Stimulated activated naive CD8-positive, alpha-beta T cell treated with anti-CD3 and anti-CD28 coated beads, Interleukin-15, Interleukin-2, amounts not matched to agents 100 U/mL and 50 U/mL, for 24 hours (primary cell): Measurements from ENCODE around the gene CCDC17.

Source experiments
- ATAC-seq: fragments of 150-1000 bp; cut with Tn5 transposase; one replicate; pipeline ENCODE4 v1.10.0; 2021
- DNase-seq: peaks from one replicate; pipeline ENCODE4 v3.0.0; 2021

CCDC17 gene

GRCh38 chr1:45623972-45624371 is at the start of gene CCDC17:
Gene CCDC17, minus strand, starts transcription at chr1:45624054. Its CDS starts 145 bp downstream, at chr1:45623909.
- DNase-seq (no peak), ATAC-seq (no peak)

- ATAC-seq (no peak), DNase-seq (no peak)
These were observed 46.2 kb upstream of the CCDC17 start for GRCh38 chr1:45669859-45670655.

DNA sequence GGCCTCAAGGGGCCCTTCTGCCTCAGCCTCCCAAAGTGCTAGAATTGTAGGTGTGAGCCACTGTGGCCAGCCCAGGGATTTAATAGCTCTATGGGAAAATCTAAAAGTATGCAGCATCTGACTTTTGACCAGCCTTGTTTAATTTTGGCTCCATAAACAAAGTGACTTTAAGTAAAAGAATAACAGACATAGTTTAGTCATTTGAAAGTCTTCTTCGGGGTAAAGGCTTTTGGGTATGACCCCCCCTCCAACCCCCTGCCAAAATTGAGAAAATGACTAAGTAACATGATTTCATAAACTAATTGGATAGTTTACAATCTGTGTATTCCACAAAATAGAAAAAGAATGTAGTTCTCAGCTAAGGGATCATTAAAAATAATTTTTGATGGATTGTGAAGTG is 45.5 kb upstream of the CCDC17 start:
- DNase-seq (no peak), ATAC-seq (no peak)

- ATAC-seq, result no peak
- DNase-seq, result no peak
These were observed 44.7 kb upstream of the CCDC17 start for GRCh38 chr1:45668526-45668925.

GRCh38 chr1:45667321-45668111 is 43.7 kb upstream of the CCDC17 start:
- DNase-seq (no peak), ATAC-seq (no peak)

GRCh38 chr1:45666836-45667235 is 43.0 kb upstream of the CCDC17 start:
- no peak for ATAC-seq
- no peak for DNase-seq

DNA sequence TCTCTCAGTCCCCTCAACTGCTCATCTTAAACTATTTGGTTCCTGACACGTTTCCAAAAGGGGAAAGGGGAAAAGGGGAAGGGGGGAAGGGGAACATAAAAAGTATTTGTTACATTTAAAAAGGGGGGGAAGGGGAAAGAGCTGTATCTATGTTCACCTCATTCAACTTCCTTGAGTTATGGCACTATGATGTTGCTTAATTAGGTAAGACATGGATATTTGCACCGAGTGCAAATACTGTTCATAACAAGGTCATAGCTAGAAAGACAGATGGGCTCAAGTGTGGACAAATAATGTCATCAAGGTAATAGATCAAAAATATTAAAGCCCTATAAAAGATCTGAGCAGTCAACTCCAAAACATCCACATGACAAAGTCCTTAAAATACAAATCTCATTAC is 36.5 kb upstream of the CCDC17 start:
- DNase-seq, result no peak
- ATAC-seq, result no peak

- ATAC-seq (no peak), DNase-seq (no peak)
These were observed 35.4 kb upstream of the CCDC17 start for GRCh38 chr1:45659222-45659621.

DNA sequence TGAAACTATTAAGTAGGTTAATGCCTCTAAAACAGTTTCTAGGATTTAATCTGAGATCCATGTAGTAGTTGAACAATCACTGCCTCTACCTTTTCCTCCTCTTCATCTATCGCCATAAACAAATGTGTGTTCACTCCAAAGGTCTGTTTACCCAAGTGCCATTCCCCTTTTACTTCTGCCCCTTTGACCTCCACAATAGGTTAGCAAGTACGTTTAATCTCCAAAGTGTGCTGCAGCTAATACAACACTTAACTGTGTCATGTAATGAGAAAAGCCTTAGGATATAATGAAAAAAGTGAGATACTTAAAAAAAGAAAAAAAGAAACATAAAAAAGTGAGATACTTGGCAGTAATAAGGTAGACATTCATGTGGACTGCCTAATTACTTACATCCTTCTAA is 34.3 kb upstream of the CCDC17 start:
- DNase-seq (no peak), ATAC-seq (no peak)

DNA sequence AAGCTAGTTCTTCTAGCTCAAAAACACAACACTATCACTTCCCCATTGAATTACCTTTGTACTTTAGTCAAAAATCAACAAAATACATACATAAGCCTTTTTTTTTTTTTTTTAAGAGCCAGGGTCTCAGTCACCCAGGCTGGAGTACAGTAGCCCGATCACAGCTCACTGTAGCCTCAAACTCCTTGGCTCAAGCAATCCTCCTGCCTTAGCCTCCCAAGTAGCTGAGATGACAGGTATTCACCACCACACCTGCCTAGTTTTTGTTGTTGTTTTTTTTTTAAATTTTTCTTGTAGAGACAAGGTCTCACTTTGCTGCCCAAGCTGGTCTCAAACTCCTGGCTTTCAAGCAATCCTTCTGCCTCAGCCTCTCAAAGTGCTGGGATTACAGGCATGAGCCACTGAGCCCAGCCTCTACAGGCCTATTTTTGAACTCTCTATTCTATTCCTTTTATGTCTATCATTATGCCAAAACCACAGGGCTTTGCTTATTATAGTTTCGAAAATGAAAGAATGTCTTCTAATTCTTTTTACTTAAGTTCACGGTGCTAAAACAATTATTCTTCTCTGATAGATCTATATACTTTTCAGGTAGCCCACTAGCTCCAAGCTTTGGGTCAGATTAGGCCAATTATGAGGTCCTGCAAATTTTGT is 32.8 kb upstream of the CCDC17 start:
- no peak for ATAC-seq
- DNase-seq, result no peak

GRCh38 chr1:45654540-45655280 is 30.9 kb upstream of the CCDC17 start:
- ATAC-seq, result no peak
- no peak for DNase-seq

- ATAC-seq, result no peak
- DNase-seq, result no peak
These were observed 23.6 kb upstream of the CCDC17 start for GRCh38 chr1:45647248-45648021.

DNA sequence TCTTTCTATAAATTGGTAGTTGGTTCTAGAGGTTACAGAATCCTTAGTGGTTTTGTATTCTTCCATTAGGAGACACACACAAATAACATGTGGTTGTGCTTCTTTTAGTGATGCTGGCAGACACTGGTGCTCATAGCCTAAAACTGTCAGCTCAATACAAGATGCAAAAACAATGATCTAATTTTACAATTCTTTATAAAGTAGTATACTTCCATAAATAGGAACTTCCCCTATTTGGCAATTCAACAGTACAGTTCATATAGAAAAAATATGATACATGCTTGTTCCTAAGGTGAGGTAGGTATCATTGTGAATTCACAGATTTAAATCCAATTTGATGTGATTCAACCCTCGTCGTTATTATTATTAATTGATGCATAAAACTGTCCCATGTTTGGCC is 20.8 kb upstream of the CCDC17 start:
- no peak for ATAC-seq

DNA sequence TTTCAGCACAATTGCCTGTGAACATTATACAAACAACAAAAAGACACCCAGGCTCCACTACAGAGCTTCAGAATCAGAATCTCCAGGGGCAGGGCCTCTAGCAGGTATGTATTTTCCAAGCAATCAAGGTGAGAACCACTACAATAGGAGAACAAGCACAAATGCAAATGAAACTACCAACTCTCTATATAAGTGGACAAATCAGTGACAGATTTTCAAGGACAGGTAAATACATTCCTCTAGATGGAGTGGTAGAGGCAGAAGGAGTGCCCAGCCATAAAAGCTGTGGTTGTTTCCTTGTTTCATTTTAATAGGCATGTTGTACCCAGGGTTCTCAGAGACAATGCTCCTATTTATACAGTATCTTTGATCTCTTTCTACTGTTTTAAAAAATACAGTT is 20.1 kb upstream of the CCDC17 start:
- ATAC-seq (no peak), DNase-seq (no peak)

More for the DNA sequence above, 20.8 kb upstream of the CCDC17 start:
- DNase-seq, result no peak

DNA sequence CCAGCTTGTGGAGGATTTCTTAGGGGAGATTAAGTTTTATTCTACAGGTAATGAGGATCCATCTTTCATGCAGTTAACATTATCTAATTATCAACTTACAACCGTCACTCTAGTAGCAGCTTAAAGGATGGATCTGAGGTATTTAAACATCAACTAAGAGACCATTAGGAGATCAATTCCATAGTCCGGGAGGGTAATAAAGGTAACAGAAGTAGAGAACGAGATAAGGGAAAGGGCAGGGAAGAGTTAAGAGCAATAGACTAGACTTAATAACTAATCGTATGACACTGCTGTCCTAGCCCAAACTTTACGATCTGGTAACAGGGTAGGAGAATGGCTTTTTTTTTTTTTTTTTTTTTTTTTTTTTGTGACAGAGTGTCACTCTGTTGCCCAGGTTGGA is 19.5 kb upstream of the CCDC17 start:
- no peak for DNase-seq
- ATAC-seq, result no peak

DNA sequence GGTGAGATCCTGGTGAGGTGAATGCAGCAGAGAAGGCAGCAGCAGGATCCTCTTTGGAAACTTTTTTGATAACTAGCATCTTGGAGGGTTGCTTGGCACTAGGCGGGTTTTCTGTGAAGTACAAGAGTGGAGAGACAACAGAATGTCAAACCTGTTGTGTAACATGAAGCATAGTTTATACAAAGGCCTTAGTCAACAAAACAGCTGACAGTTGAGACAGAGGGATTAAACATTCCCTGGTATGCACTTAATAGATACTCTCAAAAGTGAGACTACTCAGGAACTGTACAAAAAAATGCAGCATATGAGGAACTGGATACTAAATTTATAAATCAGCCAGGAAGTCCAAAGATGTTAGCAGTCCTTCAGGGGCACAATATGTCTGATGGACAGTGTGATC is 16.4 kb upstream of the CCDC17 start:
- ATAC-seq (no peak), DNase-seq (no peak)

DNA sequence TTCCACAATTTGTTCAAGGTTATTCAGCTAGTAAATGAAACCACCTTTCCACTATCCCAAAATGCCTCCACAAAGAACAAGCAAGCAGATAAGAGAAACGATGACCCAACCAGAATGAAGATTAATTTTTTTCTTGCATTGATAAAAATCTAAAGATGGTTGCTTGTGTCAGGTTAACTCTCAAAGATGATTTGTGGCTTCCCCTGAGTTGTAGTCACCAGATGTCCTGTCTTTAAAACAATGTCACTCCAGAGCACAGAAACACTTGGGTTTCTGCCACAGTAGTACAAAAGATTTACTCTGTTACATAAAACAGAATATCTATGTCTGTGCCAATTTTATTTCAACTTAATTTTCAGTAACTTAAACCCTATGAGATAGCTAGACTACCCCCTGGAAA is 11.4 kb upstream of the CCDC17 start:
- ATAC-seq, result no peak
- DNase-seq, result no peak

- no peak for ATAC-seq
- no peak for DNase-seq
These were observed 6.6 kb upstream of the CCDC17 start for GRCh38 chr1:45630429-45630828.

GRCh38 chr1:45629035-45629434 is 5.2 kb upstream of the CCDC17 start:
- DNase-seq (no peak), ATAC-seq (no peak)

DNA sequence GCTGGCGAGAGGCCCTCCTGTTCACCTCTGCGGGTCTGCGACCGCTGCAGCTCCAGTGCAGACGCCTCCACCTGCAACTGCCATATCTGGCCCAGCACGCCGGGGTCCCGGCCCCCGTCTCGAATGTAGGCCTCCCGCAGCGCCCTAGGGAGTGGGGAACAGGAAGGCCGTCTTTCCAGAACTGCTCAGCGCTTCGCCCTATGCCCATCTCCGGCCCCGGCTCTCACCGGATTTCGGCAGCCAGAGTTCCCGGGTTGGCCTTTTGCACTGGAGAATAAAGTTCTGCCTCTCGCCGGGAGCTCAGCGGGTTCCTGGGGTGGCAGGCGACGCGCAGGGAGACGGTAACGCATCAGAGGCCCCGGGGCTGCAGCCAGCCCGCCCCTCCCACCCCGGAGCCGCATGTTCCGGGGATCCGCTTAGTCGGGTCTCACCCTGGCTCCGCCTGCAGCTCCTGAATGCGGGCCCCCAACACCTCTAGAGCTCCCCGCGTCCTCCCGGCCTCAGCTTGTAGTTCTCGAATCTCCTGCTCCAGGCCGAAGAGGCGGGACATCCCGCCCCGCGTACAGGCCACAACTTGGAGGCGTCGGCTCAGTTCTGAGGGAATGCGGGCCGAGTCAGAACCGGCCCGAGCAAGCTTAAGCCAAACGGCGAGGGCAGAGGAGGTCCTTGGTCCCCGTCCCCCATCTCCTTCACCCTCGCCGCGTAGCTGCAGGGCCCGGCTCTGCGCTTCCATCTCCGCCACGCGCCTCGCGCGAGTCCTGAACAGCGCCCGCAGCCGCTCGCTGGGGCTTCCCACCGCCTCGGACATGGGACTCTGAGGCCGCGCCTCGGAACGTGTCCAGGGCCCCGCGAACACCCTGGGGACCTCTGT is 1.1 kb downstream of the CCDC17 start:
- no peak for ATAC-seq
- no peak for DNase-seq
